Measurements from ENCODE around the gene FBXW8.
A peak's percentile ranks its signal among the peaks of the same experiment; 100 is the strongest.

Gene FBXW8

GRCh38 chr12:117037289-117038022, 126.7 kb downstream of the FBXW8 start:
- DNase-seq = no peak

GRCh38 chr12:117038023-117038680, 127.4 kb downstream of the FBXW8 start:
- DNase-seq = no peak

GRCh38 chr12:117038919-117039318, 128.2 kb downstream of the FBXW8 start:
- no peak for DNase-seq

DNA sequence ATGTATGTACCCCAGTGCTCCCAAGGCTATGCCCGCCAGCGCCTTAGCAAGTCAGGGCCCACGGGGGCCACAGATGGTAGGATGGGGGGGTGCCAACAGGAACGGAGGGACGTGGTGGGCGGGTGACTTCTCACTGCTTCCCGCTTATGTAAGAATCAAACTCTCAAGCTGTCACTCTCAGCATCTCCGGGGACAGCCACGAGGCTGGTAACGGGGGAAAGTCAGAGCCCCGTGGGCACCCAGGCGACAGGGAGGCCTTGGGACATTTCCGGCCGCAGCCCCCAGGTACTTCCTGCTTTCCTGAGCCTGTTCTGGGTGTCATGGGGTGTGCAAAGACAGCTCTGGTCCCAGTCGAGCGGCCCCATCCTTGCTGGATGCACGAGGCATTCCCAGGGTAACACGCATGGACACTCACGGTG, 129.2 kb downstream of the FBXW8 start:
- no peak for DNase-seq

- DNase-seq = no peak
Observed at GRCh38 chr12:117040496-117040895, 129.7 kb downstream of the FBXW8 start.

DNA sequence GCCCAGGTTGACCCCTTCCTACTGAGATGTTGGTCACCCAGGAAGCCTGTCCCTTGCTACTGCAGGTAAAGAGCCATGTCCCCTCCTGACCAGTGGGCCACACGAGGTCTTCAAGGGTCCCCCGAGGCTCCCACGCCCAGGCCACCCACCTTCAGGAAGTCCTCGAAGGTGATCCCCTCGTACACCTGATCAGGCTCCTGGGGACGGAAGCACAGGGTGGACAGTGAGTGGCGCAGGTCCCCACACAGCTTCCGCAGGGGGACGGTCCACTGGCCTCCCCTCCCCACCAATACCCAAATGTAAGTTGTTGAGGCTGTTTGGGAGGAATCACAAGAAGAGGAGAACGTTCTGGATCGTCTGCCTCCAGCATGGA, 131.0 kb downstream of the FBXW8 start:
- no peak for DNase-seq

DNA sequence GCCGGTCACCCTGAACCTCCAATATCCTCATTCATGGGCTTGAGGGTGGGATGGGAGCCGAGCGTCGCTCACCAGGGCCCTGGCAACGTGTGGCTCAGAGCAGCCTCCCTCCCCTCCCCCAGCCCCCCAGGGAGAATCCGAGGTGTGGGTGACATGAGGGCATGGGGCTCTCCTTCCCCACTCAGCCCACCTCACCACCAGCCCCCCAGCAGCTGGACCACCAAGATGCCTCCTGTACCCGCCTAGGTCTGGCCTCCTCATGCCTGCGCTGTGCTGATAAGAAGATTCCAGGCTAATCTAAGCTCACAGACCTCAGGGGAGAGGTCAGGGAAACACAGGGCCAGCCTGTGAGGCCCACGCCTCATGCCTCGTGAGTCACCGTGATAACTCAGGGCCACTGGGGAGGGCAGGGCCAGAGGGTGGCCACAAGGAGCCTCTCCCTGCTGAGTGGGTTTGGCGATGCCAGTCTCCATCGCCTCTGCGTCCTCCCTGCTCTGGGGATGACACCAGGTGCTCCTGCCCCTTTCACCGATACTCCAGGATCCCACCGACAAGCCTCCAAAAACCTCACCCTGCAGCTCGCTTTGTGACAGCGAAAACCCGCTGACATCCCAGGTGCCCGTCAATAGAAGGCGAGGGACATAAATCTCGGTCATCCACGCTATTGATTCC, 131.6 kb downstream of the FBXW8 start:
- DNase-seq = no peak

DNA sequence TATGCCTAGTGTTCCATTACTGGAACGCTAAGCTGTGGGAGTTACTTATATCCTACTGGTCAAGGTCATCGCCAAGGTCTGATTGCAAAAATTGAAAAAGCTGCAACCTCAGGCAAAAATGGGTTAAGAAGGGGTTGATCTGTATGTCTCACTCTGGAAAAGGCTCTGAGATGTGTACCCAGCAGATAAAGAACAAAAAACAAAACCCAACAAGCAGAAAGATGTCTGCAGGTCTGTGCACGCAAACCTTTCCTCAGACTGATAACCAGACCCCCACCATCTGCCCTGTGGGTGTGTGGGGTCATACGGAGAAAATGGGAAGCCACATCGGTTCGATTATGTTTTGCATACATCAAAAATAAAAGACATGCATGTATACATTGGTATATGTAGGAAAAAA, 132.1 kb downstream of the FBXW8 start:
- no peak for DNase-seq

- DNase-seq = no peak
Observed at GRCh38 chr12:117044311-117044710, 133.6 kb downstream of the FBXW8 start.

- no peak for DNase-seq
Observed at GRCh38 chr12:117044790-117045159, 134.0 kb downstream of the FBXW8 start.

- DNase-seq = peak; percentile 66
Observed at GRCh38 chr12:117045160-117046010, 134.6 kb downstream of the FBXW8 start.

GRCh38 chr12:117046011-117046369, 135.2 kb downstream of the FBXW8 start:
- DNase-seq = no peak

GRCh38 chr12:117046425-117046824, 135.7 kb downstream of the FBXW8 start:
- no peak for DNase-seq

DNA sequence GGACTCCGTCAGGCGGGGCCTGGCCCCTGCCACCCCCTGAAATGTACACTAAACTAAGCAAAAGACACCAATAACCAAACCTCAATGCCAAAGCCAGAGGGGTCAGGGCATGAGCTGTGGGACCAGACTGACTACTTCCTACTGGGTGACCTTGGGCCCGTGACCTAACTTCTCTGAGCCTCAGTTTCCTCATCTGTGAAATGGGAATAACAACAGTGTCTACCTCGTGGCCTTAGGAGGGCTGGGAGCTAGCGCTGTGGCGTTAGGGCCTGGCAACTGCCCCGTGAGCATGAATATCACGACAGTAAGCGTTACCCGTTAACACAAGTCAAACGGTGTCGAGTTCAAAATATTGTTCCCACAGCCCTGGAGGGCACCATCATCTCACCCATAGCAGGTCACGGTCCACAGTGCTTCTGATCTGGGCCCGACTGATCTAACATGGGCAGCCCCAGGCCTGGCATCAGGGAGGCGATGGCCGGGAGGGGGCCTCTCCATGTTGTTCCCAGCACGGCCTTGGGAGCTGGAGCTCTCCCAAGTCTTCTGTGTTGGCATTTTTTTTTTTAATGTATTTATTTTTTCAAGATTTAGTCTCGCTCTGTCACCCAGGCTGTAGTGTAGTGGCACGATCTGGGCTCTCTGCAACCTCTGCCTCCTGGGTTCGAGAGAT, 136.2 kb downstream of the FBXW8 start:
- no peak for DNase-seq

DNA sequence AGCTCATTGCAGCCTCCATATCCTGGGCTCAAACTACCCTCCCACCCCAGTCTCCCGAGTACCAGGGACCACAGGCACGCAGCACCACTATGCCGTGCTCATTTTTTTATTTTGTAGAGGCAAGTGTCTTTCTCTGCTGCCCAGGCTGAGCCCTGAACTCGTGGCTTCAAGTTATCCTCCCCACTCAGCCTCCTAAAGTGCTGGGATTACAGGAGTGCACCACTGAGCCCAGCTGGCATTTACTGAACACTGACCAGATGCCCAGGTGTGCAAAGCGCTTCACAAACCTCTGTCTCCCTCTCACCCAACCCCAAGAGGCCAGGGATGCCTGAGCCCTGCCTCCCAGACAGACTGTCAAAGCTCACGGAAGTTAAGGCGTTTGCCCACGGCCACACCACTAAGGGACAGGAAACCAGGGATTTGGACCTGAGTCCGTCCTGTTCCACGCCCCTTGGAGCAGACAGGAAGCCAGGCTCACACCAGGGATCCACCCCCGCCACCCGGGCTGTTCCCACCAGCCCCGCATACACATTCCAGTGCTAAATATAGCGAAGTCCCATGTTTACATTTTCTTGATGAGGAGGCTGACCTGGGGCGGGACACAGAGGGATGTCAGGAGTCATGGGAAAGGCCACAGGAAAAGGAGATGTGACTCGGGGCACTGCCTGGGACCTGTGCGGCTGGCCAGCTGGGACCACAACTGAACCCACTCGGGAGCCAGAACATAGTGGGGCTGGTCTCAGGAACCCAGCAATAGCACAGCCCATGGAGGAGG, 137.2 kb downstream of the FBXW8 start:
- no peak for DNase-seq

GRCh38 chr12:117048585-117048904, 137.8 kb downstream of the FBXW8 start:
- no peak for DNase-seq

GRCh38 chr12:117049295-117049694, 138.5 kb downstream of the FBXW8 start:
- DNase-seq = no peak

DNA sequence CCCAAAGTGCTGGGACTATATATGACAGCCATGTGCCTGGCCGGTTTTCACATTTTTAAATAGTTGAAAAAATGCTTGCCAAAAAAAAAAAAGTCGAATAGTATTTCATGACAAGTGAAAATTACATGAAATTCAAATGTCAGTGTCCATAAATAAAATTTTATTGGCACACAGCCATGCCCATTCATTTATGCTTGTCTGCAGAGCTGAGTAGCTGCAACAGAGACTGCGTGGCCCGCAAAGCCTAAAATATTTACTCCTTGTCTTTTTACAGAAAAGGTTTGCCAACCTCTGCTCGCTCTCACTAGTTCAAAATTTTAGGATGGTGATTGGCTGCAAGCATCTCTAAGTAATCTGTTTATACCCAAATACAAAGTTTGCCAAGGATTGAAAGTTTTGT, 139.3 kb downstream of the FBXW8 start:
- DNase-seq = no peak

GRCh38 chr12:117051380-117051779, 140.6 kb downstream of the FBXW8 start:
- no peak for DNase-seq

DNA sequence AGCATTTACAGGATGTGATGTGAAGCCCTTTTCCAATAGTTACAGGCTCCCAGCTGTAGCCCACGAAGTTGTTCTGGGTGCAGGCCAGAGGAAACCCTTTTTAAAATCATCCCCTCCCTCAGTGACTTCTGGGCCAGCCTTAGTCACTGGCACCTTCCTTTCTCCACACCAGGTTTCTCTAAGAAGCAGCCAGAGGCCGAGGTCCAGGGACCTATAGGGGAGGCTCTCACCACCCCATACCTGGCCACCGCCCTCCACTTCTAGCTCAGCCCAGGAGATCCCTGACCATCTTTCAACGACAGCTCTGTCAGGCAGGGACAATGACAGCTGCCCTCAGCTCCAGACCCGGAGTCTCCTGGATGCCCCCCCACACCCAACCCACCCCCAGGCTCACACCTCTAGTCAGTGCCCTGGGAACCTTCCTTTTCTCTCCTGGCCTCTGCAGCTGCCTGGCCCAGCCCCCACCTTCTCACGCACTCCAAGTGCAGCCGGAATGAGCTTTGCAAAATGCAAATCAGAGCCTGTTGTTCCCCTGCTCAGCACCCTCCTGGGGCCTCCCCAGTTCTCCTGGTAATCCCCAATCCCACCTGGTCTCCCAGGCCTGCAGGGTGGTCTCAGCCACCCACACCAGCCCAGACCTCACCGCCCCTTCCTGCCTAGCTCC, 141.8 kb downstream of the FBXW8 start:
- DNase-seq = no peak

DNA sequence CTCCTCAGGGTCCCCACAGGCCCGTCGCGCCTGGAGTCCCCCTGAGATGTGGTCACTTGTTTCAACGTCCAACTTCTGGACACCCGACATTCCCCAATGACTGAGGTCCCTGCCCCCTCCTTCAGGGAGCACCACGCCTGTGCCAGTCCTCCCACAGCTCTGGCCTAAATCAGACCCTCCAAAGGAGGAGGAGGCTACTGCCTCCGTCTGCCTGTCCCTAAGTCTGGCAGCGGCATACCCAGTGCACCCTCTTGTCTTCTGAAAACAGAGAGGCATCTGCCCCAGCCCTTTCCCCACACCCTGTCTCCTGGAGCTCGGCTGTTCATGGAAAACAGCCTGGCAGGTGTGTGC, 142.3 kb downstream of the FBXW8 start:
- no peak for DNase-seq
